Measurements from ENCODE around the gene CPSF4. TPM values are rescaled to one million over a fixed set of nuclear protein-coding genes. Genes with fewer than 3 reads are reported as not detected.

Gene CPSF4
- 10 to 100 TPM; 21.5 to 51.4 (median 24.5) TPM for polyA plus RNA-seq (ENCODE audit: low read depth in 6 of 6)

- DNase-seq (peak; percentile 86), ATAC-seq (ENCODE audit: low read depth in 2 of 2) (peak; percentile 94 to 95)
- Mint-ChIP-seq H3K27me3 (no peaks in the 10 kb centered on the region), H3K4me3 (peak within 1 kb of the TSS; percentile 95 to 100 (median 98)), H3K27ac (peak within 1 kb of the TSS; percentile 87 to 98 (median 96)), H3K36me3 (no peaks in the 10 kb centered on the region), H3K4me1 (peaks cover 32 to 50% (median 43%) of the 10 kb centered on the region in 3 donors), H3K9me3 (no peaks in the 10 kb centered on the region)
These were observed at the start of gene CPSF4, which contains the start of gene PTCD1 for GRCh38 chr7:99438573-99439480. CPSF4 (plus strand) TSS chr7:99438943; CDS start chr7:99439083, 140 bp downstream. PTCD1 (minus strand) TSS chr7:99438798; CDS start chr7:99435242, 3,556 bp downstream.

DNA sequence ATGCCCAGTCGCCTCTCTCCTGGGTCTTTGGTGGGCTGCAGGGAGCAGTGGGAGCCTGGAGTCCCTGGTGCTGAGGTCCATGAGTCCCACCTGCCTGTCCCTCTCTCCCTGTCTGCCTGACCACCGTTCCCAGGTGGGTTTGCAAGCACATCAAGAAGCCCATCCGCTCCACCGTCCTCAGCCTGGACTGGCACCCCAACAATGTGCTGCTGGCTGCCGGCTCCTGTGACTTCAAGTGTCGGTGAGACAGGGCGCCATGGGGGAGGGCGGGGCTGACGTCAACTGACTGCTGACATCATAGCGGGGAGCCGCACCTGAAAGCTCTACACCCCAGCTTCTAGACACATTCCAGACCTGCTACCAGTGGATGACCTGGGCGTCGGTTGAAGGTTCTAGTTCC, 49.0 kb upstream of the CPSF4 start:
- Mint-ChIP-seq H3K4me1 (peaks cover 16 to 39% (median 36%) of the 10 kb centered on the region in 3 donors), H3K36me3 (no peaks in the 10 kb centered on the region), H3K9me3 (no peaks in the 10 kb centered on the region), H3K27ac (peak overlapping the region in 1 of 6 donors; percentile 67), H3K27me3 (no peaks in the 10 kb centered on the region), H3K4me3 (no peak overlapping the region)
- DNase-seq (no peak), ATAC-seq (ENCODE audit: low read depth in 2 of 2) (no peak)

DNA sequence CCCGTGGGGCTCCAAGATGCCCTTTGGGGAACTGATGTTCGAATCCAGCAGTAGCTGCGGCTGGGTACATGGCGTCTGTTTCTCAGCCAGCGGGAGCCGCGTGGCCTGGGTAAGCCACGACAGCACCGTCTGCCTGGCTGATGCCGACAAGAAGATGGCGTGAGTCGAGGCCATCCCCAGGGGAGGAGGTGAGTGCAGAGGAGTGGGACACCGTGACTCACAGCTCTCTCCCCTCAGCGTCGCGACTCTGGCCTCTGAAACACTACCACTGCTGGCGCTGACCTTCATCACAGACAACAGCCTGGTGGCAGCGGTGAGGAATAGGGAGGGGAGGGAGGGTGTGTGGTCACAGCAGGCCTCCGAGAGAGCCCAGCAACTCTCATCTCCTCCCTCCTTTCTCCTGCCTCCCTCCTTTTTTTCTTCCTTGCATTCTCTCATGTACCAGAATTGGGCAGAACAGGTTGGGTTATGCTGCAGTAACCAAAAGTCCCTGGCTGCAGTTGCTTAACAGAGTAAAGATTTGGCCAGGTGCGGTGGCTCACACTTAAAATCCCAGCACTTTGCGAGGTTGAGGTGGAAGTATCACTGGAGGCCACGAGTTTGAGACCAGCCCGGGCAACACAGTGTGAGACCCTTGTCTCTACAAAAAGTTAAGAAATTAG, 47.7 kb upstream of the CPSF4 start:
- H3K27ac Mint-ChIP-seq: peak overlapping the region in 1 of 6 donors; percentile 30
- H3K27me3 Mint-ChIP-seq: no peaks in the 10 kb centered on the region
- DNase-seq (no peak), ATAC-seq (ENCODE audit: low read depth in 2 of 2) (no peak)
- H3K4me3 Mint-ChIP-seq: peak overlapping the region in 1 of 8 donors; percentile 45
- H3K9me3 Mint-ChIP-seq: no peaks in the 10 kb centered on the region
- H3K36me3 Mint-ChIP-seq: no peaks in the 10 kb centered on the region
- H3K4me1 Mint-ChIP-seq: peaks cover 15 to 35% (median 23%) of the 10 kb centered on the region in 3 donors

GRCh38 chr7:99392046-99392445, 46.7 kb upstream of the CPSF4 start:
- H3K9me3 Mint-ChIP-seq: no peaks in the 10 kb centered on the region
- no peaks in the 10 kb centered on the region for H3K36me3 Mint-ChIP-seq
- peak overlapping the region in 5 of 8 donors; percentile 45 to 90 (median 51) for H3K4me3 Mint-ChIP-seq
- no peak for DNase-seq
- peaks cover 12 to 28% (median 20%) of the 10 kb centered on the region in 3 donors for H3K4me1 Mint-ChIP-seq
- ATAC-seq (ENCODE audit: low read depth in 2 of 2): no peak
- H3K27ac Mint-ChIP-seq: peak overlapping the region in 3 of 6 donors; percentile 30 to 93 (median 87)
- no peaks in the 10 kb centered on the region for H3K27me3 Mint-ChIP-seq

- Mint-ChIP-seq H3K4me3 (peak overlapping the region; percentile 78 to 91 (median 88)), H3K36me3 (peaks cover 0 to 4% of the 10 kb centered on the region in 2 donors), H3K4me1 (peaks cover 14 to 27% (median 23%) of the 10 kb centered on the region in 3 donors), H3K27ac (peak overlapping the region; percentile 80 to 93 (median 89)), H3K27me3 (no peaks in the 10 kb centered on the region), H3K9me3 (no peaks in the 10 kb centered on the region)
- ATAC-seq (ENCODE audit: low read depth in 2 of 2) (peak; percentile 94 to 97), DNase-seq (peak; percentile 81)
These were observed 45.9 kb upstream of the CPSF4 start for GRCh38 chr7:99392659-99393354.

GRCh38 chr7:99393355-99394187, 45.2 kb upstream of the CPSF4 start:
- peaks cover 20 to 31% (median 29%) of the 10 kb centered on the region in 3 donors for H3K4me1 Mint-ChIP-seq
- H3K4me3 Mint-ChIP-seq: peak overlapping the region; percentile 78 to 91 (median 88)
- no peaks in the 10 kb centered on the region for H3K27me3 Mint-ChIP-seq
- H3K36me3 Mint-ChIP-seq: peaks cover 0 to 11% of the 10 kb centered on the region in 2 donors
- peak overlapping the region; percentile 80 to 93 (median 89) for H3K27ac Mint-ChIP-seq
- ATAC-seq (ENCODE audit: low read depth in 2 of 2): no peak
- no peak for DNase-seq
- H3K9me3 Mint-ChIP-seq: no peaks in the 10 kb centered on the region

GRCh38 chr7:99394188-99394502, 44.6 kb upstream of the CPSF4 start:
- ATAC-seq (ENCODE audit: low read depth in 2 of 2) (no peak), DNase-seq (no peak)
- peaks cover 24 to 35% (median 29%) of the 10 kb centered on the region in 3 donors for H3K4me1 Mint-ChIP-seq
- H3K27ac Mint-ChIP-seq: peak overlapping the region in 2 of 6 donors; percentile 69 to 86
- H3K4me3 Mint-ChIP-seq: peak overlapping the region in 3 of 8 donors; percentile 66 to 79 (median 78)
- H3K9me3 Mint-ChIP-seq: no peaks in the 10 kb centered on the region
- H3K27me3 Mint-ChIP-seq: no peaks in the 10 kb centered on the region
- H3K36me3 Mint-ChIP-seq: peaks cover 0 to 11% of the 10 kb centered on the region in 2 donors

GRCh38 chr7:99395616-99396327, 43.0 kb upstream of the CPSF4 start:
- Mint-ChIP-seq H3K27me3 (no peaks in the 10 kb centered on the region), H3K27ac (peak overlapping the region in 1 of 6 donors; percentile 47), H3K9me3 (no peaks in the 10 kb centered on the region), H3K4me3 (no peak overlapping the region), H3K36me3 (peaks cover 0 to 14% of the 10 kb centered on the region in 2 donors), H3K4me1 (peaks cover 24 to 36% (median 35%) of the 10 kb centered on the region in 3 donors)
- ATAC-seq (ENCODE audit: low read depth in 2 of 2) (no peak), DNase-seq (no peak)

DNA sequence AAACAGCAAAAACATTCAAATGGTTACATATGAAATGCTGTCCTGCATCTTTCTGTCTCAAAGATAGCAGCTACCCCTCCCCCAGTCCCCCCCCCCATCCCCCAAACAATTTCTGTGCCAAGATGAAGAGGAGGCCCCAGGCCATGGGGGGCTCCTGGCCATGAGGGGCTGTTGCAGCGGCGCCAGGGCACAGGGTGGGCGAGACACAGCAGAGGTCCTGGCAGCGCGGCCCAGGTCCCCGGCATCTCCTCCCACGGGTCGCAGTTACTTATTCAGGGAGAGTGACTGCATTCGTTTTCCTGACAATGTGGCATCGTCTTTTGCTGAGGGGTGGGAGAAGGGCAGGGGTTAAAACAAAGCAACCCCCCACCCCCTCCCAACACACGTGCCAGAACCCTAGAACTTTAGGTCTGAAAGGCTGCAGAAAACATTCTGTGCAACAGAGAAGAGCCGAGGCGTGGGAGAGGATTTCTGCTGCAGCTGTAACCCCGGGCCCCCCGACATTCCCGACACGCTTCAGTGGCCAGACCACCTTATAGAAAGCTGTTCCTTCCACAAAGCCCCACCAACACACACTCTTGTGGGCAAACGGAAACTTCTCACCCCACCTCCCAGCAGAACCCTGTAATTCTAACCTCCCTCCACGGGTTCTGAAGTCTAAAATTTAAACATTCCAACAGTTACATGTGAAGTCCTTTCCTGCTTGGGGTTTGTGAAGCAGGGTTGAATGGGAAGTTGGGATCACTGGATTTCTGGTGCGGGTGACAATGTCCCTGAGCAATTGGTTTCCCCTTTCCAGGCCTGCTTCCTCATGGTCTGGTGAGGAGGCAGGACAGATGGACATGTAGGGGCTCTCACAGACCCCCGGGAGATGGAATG, 42.1 kb upstream of the CPSF4 start:
- no peaks in the 10 kb centered on the region for H3K9me3 Mint-ChIP-seq
- H3K4me1 Mint-ChIP-seq: peaks cover 29 to 42% (median 35%) of the 10 kb centered on the region in 3 donors
- peak overlapping the region in 1 of 8 donors; percentile 9 for H3K4me3 Mint-ChIP-seq

GRCh38 chr7:99397297-99397983, 41.3 kb upstream of the CPSF4 start:
- DNase-seq (no peak), ATAC-seq (ENCODE audit: low read depth in 2 of 2) (no peak)
- no peak overlapping the region for H3K4me3 Mint-ChIP-seq
- peaks cover 29 to 41% (median 30%) of the 10 kb centered on the region in 3 donors for H3K4me1 Mint-ChIP-seq
- peaks cover 0 to 19% of the 10 kb centered on the region in 2 donors for H3K36me3 Mint-ChIP-seq
- H3K27ac Mint-ChIP-seq: peak overlapping the region in 4 of 6 donors; percentile 36 to 92 (median 58)
- H3K27me3 Mint-ChIP-seq: no peaks in the 10 kb centered on the region
- H3K9me3 Mint-ChIP-seq: no peaks in the 10 kb centered on the region

More for the DNA sequence above, 42.1 kb upstream of the CPSF4 start:
- ATAC-seq (ENCODE audit: low read depth in 2 of 2) (no peak), DNase-seq (no peak)
- no peaks in the 10 kb centered on the region for H3K27me3 Mint-ChIP-seq
- H3K27ac Mint-ChIP-seq: peak overlapping the region in 5 of 6 donors; percentile 18 to 84 (median 37)
- H3K36me3 Mint-ChIP-seq: peaks cover 0 to 19% of the 10 kb centered on the region in 2 donors

Measured in naive B cell (primary cell).